GM12874 (cell line): ENCODE measurements around the gene RAB11B.

Experiments
- CTCF ChIP-seq: IDR thresholded peaks from 2 replicates; pipeline ENCODE4 v1.5.1; 2011; ENCODE audit warnings: low read depth, mild to moderate bottlenecking, control low read depth, low read length, moderate library complexity; ENCODE audit not compliant: insufficient read depth

RAB11B gene

GRCh38 chr19:8395621-8396082 is 5.5 kb downstream of the RAB11B start:
- no peak for TF ChIP-seq CTCF

GRCh38 chr19:8396185-8396562 is 6.0 kb downstream of the RAB11B start:
- TF ChIP-seq CTCF, result no peak

- peak; percentile 77 for TF ChIP-seq CTCF
These were observed 6.5 kb downstream of the RAB11B start for GRCh38 chr19:8396563-8397203.

- no peak for TF ChIP-seq CTCF
These were observed 7.1 kb downstream of the RAB11B start for GRCh38 chr19:8397271-8397670.

DNA sequence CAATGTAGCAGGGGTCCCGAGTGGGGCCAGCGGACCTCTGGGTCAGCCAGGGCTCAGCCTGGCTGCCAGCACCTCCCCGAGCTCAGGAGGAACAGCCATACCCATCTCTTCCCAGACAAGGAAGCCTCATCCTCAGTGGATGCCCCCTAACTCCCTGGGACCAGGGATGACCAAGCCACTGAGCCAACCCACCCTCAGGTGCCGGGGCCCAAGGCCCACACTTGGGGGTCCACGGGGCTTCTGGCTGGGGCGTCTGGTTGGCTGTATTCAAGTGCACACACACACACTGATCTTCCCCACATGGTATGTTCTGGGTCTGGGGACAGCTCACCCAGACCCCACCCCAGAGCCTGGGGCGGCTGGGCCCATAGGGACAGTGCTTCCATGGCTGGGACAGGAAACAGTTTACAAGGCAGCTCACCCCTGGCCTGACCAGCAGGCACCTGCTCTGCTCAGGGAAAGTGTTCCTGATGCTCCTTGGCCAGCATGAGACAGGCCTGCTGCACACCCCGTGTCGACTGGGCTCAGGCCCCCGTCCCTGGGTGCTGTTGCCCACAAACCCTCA is 7.7 kb downstream of the RAB11B start:
- no peak for TF ChIP-seq CTCF

GRCh38 chr19:8398311-8398771 is 8.2 kb downstream of the RAB11B start:
- TF ChIP-seq CTCF, result no peak

DNA sequence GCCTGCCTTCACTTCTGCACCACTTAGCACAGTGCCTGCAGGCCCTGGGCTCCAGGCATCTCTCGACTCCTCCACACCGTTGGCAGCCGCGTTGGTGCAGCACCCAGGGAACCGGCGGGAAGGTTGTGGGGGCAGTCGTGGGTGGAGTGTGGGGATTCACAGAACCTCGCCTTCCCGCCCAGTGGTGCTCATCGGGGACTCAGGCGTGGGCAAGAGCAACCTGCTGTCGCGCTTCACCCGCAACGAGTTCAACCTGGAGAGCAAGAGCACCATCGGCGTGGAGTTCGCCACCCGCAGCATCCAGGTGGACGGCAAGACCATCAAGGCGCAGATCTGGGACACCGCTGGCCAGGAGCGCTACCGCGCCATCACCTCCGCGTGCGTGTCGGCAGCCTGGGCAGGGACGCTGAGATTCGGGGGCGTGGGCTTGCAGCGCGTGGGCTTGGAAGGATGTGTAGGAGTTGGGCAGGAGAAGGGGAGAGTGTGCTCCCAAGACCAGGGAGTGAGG is 9.6 kb downstream of the RAB11B start:
- no peak for TF ChIP-seq CTCF
